HepG2 (cell line): ENCODE measurements around the gene COL9A3. TPM values are rescaled to one million over a fixed set of nuclear protein-coding genes. Genes with fewer than 3 reads are reported as not detected.

Experiments used
- CBX1 ChIP-seq: IDR thresholded peaks from one replicate; pipeline ENCODE4 v1.6.1; 2016; ENCODE audit warnings: antibody characterized with exemption, low read depth
- MEF2D ChIP-seq: sonication (generic); formaldehyde crosslinking; IDR thresholded peaks from 2 replicates; pipeline ENCODE4 v1.5.1; 2020; ENCODE audit warnings: mild to moderate bottlenecking, missing genetic modification reagents
- MZF1 ChIP-seq: sonication (generic); formaldehyde crosslinking; IDR thresholded peaks from 2 replicates; pipeline ENCODE4 v1.8.1; 2023; ENCODE audit warnings: mild to moderate bottlenecking, missing genetic modification reagents, borderline replicate concordance
- RFX5 ChIP-seq: IDR thresholded peaks from 2 replicates; pipeline ENCODE4 v1.6.1; 2011; ENCODE audit warnings: low read depth, low read length, improper control_type of control experiment
- ZNF451 ChIP-seq: sonication (generic); formaldehyde crosslinking; IDR thresholded peaks from 2 replicates; pipeline ENCODE4 v1.5.0; 2020; ENCODE audit warnings: mild to moderate bottlenecking, missing genetic modification reagents
- polyA plus RNA-seq, 8 experiments: library from polyadenylated mRNA; depleted of rRNA in 3 of 8; stranded (reverse) in 7 of 8; unstranded in 1 of 8; fragments of >200 nt; fragmentation: Illumina TruSeq in 4 of 8; extraction: Trizol in 4 of 8; gene quantifications; 2 replicates each; pipeline versions ENCODE4 v1.2.1 to v1.2.3, GENCODE V29; 2011 to 2016; ENCODE audit warnings: low read depth in 4 of 8, missing spikeins in 1 of 8, mixed read lengths in 1 of 8; ENCODE audit not compliant: insufficient read depth in 1 of 8
- total RNA-seq, 5 experiments: library from RNA; depleted of rRNA; stranded (reverse); fragments of >200 nt; fragmentation: Illumina TruSeq; extraction: Trizol; gene quantifications; 2 replicates each; pipeline ENCODE4 v1.2.3, GENCODE V29; 2016; ENCODE audit warnings: low read depth in 1 of 5
- TF ChIP-seq, protein P1 (sequence below): IDR thresholded peaks from 2 replicates; pipeline ENCODE4 v1.6.1; 2012; ENCODE audit warnings: low read length, improper control_type of control experiment
- TF ChIP-seq, protein P2 (sequence below): IDR thresholded peaks from 2 replicates; pipeline ENCODE4 v1.6.1; 2016; ENCODE audit warnings: low read depth, missing genetic modification reagents, missing compliant biosample characterization
- TF ChIP-seq, protein P3 (sequence below): sonication (generic); formaldehyde crosslinking; IDR thresholded peaks from 2 replicates; pipeline ENCODE4 v1.4.0; 2020; ENCODE audit warnings: mild to moderate bottlenecking, missing genetic modification reagents
- TF ChIP-seq, protein P4 (sequence below): sonication (generic); formaldehyde crosslinking; IDR thresholded peaks from 2 replicates; pipeline ENCODE4 v1.5.0; 2020; ENCODE audit warnings: missing genetic modification reagents
- TF ChIP-seq, protein P5 (sequence below): sonication (generic); formaldehyde crosslinking; IDR thresholded peaks from 2 replicates; pipeline ENCODE4 v1.8.0; 2022; ENCODE audit warnings: missing genetic modification reagents, mild to moderate bottlenecking, moderate library complexity, borderline replicate concordance
- TF ChIP-seq, protein P6 (sequence below): sonication (generic); formaldehyde crosslinking; IDR thresholded peaks from 2 replicates; pipeline ENCODE4 v1.9.0; 2021; ENCODE audit warnings: missing genetic modification reagents, borderline replicate concordance
- TF ChIP-seq, protein P7 (sequence below): sonication (generic); formaldehyde crosslinking; IDR thresholded peaks from 2 replicates; pipeline ENCODE4 v1.5.0; 2020; ENCODE audit warnings: missing genetic modification reagents

The COL9A3 gene
- total and polyA plus RNA-seq, 2 of the 13 experiments (the other 11 are each of a cell fraction or from before 2014, with no cell fraction given) = 155 to 204 TPM

DNA sequence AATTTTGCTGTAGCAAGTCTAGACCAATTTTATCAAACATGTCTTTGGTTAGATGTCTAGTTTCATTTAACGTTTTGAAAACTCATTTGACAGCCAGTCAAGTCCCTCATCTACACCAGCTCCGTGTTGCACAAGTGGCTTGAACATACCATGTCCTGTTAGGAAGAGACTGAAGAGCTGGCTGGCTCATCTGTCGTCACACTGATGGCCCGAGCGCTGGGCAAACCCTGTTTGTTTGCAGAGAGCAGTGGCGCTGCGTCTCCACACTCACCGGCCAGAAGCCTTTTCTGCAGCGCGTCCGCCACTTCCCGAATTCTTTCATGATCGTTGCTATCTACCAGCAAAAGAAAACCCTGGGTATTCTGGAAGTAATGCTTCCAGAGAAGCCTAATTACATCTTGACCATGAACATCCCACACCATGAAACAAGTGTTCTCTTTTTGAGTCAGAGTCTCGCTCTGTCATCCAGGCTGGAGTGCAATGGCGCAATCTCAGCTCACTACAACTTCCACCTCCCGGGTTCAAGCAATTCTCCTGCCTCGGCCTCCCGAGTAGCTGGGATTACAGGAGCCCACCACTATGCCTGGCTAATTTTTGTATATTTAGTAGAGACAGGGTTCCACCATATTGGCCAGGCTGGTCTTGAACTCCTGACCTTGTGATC, 55.5 kb downstream of the COL9A3 start (continued):
- TF ChIP-seq MZF1 (CRISPR knock-in tag) (no peak), ZNF451 (CRISPR knock-in tag) (no peak), RFX5 (peak; percentile 89), CBX1 (no peak), MEF2D (CRISPR knock-in tag) (no peak)
- TF ChIP-seq, protein P1, sequence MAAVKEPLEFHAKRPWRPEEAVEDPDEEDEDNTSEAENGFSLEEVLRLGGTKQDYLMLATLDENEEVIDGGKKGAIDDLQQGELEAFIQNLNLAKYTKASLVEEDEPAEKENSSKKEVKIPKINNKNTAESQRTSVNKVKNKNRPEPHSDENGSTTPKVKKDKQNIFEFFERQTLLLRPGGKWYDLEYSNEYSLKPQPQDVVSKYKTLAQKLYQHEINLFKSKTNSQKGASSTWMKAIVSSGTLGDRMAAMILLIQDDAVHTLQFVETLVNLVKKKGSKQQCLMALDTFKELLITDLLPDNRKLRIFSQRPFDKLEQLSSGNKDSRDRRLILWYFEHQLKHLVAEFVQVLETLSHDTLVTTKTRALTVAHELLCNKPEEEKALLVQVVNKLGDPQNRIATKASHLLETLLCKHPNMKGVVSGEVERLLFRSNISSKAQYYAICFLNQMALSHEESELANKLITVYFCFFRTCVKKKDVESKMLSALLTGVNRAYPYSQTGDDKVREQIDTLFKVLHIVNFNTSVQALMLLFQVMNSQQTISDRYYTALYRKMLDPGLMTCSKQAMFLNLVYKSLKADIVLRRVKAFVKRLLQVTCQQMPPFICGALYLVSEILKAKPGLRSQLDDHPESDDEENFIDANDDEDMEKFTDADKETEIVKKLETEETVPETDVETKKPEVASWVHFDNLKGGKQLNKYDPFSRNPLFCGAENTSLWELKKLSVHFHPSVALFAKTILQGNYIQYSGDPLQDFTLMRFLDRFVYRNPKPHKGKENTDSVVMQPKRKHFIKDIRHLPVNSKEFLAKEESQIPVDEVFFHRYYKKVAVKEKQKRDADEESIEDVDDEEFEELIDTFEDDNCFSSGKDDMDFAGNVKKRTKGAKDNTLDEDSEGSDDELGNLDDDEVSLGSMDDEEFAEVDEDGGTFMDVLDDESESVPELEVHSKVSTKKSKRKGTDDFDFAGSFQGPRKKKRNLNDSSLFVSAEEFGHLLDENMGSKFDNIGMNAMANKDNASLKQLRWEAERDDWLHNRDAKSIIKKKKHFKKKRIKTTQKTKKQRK = no peak
- TF ChIP-seq, protein P2, sequence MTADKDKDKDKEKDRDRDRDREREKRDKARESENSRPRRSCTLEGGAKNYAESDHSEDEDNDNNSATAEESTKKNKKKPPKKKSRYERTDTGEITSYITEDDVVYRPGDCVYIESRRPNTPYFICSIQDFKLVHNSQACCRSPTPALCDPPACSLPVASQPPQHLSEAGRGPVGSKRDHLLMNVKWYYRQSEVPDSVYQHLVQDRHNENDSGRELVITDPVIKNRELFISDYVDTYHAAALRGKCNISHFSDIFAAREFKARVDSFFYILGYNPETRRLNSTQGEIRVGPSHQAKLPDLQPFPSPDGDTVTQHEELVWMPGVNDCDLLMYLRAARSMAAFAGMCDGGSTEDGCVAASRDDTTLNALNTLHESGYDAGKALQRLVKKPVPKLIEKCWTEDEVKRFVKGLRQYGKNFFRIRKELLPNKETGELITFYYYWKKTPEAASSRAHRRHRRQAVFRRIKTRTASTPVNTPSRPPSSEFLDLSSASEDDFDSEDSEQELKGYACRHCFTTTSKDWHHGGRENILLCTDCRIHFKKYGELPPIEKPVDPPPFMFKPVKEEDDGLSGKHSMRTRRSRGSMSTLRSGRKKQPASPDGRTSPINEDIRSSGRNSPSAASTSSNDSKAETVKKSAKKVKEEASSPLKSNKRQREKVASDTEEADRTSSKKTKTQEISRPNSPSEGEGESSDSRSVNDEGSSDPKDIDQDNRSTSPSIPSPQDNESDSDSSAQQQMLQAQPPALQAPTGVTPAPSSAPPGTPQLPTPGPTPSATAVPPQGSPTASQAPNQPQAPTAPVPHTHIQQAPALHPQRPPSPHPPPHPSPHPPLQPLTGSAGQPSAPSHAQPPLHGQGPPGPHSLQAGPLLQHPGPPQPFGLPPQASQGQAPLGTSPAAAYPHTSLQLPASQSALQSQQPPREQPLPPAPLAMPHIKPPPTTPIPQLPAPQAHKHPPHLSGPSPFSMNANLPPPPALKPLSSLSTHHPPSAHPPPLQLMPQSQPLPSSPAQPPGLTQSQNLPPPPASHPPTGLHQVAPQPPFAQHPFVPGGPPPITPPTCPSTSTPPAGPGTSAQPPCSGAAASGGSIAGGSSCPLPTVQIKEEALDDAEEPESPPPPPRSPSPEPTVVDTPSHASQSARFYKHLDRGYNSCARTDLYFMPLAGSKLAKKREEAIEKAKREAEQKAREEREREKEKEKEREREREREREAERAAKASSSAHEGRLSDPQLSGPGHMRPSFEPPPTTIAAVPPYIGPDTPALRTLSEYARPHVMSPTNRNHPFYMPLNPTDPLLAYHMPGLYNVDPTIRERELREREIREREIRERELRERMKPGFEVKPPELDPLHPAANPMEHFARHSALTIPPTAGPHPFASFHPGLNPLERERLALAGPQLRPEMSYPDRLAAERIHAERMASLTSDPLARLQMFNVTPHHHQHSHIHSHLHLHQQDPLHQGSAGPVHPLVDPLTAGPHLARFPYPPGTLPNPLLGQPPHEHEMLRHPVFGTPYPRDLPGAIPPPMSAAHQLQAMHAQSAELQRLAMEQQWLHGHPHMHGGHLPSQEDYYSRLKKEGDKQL = no peak
- TF ChIP-seq, protein P3, sequence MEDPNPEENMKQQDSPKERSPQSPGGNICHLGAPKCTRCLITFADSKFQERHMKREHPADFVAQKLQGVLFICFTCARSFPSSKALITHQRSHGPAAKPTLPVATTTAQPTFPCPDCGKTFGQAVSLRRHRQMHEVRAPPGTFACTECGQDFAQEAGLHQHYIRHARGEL (CRISPR knock-in tag) = no peak
- TF ChIP-seq, protein P4, sequence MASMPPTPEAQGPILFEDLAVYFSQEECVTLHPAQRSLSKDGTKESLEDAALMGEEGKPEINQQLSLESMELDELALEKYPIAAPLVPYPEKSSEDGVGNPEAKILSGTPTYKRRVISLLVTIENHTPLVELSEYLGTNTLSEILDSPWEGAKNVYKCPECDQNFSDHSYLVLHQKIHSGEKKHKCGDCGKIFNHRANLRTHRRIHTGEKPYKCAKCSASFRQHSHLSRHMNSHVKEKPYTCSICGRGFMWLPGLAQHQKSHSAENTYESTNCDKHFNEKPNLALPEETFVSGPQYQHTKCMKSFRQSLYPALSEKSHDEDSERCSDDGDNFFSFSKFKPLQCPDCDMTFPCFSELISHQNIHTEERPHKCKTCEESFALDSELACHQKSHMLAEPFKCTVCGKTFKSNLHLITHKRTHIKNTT (CRISPR knock-in tag) = no peak
- TF ChIP-seq, protein P5, sequence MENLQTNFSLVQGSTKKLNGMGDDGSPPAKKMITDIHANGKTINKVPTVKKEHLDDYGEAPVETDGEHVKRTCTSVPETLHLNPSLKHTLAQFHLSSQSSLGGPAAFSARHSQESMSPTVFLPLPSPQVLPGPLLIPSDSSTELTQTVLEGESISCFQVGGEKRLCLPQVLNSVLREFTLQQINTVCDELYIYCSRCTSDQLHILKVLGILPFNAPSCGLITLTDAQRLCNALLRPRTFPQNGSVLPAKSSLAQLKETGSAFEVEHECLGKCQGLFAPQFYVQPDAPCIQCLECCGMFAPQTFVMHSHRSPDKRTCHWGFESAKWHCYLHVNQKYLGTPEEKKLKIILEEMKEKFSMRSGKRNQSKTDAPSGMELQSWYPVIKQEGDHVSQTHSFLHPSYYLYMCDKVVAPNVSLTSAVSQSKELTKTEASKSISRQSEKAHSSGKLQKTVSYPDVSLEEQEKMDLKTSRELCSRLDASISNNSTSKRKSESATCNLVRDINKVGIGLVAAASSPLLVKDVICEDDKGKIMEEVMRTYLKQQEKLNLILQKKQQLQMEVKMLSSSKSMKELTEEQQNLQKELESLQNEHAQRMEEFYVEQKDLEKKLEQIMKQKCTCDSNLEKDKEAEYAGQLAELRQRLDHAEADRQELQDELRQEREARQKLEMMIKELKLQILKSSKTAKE = no peak
- TF ChIP-seq, protein P6, sequence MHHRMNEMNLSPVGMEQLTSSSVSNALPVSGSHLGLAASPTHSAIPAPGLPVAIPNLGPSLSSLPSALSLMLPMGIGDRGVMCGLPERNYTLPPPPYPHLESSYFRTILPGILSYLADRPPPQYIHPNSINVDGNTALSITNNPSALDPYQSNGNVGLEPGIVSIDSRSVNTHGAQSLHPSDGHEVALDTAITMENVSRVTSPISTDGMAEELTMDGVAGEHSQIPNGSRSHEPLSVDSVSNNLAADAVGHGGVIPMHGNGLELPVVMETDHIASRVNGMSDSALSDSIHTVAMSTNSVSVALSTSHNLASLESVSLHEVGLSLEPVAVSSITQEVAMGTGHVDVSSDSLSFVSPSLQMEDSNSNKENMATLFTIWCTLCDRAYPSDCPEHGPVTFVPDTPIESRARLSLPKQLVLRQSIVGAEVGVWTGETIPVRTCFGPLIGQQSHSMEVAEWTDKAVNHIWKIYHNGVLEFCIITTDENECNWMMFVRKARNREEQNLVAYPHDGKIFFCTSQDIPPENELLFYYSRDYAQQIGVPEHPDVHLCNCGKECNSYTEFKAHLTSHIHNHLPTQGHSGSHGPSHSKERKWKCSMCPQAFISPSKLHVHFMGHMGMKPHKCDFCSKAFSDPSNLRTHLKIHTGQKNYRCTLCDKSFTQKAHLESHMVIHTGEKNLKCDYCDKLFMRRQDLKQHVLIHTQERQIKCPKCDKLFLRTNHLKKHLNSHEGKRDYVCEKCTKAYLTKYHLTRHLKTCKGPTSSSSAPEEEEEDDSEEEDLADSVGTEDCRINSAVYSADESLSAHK (CRISPR knock-in tag) = no peak
- TF ChIP-seq, protein P7, sequence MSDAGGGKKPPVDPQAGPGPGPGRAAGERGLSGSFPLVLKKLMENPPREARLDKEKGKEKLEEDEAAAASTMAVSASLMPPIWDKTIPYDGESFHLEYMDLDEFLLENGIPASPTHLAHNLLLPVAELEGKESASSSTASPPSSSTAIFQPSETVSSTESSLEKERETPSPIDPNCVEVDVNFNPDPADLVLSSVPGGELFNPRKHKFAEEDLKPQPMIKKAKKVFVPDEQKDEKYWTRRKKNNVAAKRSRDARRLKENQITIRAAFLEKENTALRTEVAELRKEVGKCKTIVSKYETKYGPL (CRISPR knock-in tag) = no peak
